Measurements from ENCODE around the gene IGF2R.
"Not testable (repeated sequence)": the region's sequence is repeated elsewhere in the genome, so short reads cannot be mapped to it uniquely, and the experiment has no call there.

The IGF2R gene

GRCh38 chr6:160138839-160139419, 170.0 kb downstream of the IGF2R start:
- no peak for DNase-seq (ENCODE audit: low read depth)

GRCh38 chr6:160139420-160139851, 170.6 kb downstream of the IGF2R start:
- DNase-seq (ENCODE audit: low read depth) = no peak

DNA sequence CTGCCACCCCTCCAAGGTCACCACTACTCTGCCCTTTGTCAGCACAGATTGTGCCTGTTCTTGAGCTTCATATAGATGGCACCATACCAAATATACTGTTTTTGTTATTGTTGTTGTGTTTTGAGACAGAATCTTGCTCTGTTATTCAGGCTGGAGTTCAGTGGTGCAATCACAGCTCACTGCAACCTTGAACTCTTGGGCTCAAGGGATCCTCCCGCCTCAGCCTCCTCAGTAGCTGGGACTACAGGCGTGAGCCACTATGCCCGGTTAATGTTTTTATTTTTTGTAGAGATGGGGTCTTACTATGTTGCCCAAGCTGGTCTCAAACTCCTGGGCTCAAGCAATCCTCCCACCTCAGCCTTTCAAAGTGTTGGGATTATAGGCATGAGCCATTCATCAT, 171.6 kb downstream of the IGF2R start:
- not testable (repeated sequence) for DNase-seq (ENCODE audit: low read depth)

DNA sequence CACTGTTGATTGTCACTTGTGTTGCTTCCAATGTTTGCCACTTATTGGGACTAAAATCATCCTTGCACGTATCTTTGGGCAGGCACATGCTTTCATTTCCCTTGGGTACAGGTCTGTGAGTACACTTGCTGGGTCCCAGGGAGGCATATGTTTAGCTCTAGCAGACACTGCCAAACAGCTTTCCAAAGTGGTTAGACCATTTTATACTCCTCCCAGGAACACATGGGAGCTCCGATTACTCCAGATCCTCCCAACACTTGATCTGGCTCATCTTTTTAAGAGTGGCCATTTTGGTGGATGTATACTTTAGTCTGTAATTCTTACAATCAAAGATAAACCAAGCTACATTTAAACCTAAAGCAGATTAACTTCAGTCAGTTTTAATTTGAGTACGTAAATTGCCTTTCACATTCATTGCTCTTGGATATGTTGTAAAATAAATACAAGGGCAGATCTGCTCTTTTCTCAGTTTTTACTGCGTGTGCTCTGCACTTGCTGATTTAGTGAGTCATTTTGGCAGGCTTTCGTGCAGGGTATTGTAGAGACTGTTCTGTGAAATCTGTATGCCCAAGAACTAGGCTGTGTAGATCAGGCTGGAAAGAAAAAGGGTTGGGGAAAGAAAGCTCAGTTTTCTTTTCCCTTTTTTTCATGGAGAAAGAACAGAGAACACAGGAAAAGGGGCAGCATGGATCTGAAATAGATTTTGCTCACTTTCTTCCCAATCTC, 172.3 kb downstream of the IGF2R start:
- no peak for DNase-seq (ENCODE audit: low read depth)

DNA sequence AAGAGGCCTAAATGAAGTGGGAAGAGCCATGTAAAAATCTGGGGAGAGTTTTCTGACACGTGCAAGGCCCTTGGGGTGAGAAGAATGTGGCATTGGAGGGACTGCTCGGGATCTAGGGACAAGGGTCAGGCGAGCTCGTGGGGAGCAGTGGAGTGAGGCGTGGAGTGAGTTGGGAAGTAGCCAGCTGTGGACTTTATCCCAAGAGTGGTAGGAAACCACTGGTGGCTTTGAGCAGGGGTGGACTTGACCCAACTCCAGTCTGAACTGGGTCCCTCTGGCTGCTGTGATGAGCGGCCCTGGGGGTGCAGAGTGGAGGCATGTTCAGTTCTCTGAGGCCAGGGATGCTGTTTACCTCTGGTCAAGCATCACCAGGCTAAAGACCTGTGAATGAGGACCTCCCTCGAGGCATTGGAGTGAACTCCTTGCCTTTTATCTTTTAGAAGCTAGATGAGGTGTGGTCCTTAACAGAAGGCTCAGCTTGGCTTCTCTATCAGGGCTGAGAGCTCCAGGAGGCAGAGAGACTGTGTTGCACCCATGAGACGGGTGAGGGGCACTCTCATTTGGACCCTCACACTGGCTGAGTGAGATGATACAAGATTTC, 173.3 kb downstream of the IGF2R start:
- no peak for DNase-seq (ENCODE audit: low read depth)

GRCh38 chr6:160146454-160147145, 177.7 kb downstream of the IGF2R start:
- DNase-seq (ENCODE audit: low read depth) = no peak

DNA sequence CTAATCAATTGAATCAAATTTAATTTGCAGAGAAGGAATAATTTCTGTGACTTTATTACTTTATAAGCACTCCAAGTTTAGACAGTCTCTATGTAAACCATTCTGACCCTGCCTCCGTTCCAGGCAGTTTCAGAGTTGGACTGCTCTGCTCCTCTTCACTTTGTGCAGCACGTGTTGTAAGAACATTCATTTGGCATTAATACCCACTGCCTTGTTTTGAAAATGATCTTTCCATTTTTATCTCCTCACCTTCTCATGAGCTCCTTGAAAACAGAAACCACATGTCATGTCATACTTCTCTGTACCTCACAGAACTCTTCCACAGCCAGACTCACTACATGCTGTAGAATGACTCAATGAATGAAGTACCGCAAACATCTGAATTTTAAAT, 178.3 kb downstream of the IGF2R start:
- no peak for DNase-seq (ENCODE audit: low read depth)

DNA sequence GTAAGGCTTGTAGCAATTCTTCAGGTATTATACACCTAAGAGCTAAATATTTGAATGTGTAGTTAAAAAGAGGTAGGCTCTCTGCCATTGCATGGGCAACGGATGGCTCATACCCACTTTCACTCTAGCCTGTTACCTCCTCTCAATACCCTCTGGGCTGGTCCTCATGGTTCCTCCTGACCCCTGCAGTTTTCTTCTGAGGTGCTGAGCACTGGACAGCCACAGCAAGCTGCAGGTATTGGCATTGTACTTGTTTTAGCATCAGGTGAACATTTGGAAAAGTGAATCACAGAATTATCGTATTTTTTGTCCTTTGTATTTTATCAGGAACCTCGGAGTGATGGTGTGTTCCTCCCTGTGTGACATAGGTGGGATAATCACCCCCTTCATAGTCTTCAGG, 185.6 kb downstream of the IGF2R start:
- no peak for DNase-seq (ENCODE audit: low read depth)

DNA sequence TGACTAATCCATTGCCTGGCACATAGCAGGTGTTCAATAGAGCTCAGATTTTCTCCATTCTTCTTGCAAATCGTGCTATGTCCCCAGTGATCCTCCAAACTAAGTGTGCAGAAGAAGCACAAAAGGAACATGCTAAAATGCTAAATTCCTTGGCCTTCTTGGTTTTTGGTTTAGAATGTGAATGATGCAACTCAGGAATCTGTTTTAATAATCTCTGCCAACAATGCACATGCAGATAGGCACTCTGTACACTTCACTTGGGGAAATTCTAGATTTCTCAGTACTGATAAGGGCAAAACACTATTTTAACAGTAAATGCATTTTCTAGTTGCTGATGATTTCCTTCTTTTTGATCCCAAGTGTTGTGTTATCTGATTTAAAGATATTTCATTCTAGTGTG, 188.0 kb downstream of the IGF2R start:
- DNase-seq (ENCODE audit: low read depth) = no peak

DNA sequence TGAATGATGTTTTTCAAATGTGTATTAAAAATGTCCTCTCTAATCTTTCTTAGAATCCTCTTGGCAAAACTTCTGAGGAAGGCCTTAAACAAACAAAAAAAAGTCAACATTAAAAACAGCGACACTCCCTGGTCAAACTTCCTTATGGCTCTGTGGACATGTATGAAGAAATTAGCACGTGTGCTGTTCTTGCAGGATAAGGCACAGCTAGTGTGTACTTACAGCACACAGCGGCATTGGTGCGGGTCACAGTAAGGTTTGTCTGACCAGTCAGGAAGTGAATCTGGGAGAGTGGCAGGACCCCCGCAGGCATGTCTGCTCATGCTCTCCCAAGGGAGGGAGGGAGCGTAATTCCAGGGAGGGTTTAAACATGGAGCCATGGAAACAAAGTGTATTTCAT, 191.6 kb downstream of the IGF2R start:
- no peak for DNase-seq (ENCODE audit: low read depth)
